ENCODE measurements around the gene WWC1. TPM values are rescaled to one million over a fixed set of nuclear protein-coding genes. Genes with fewer than 3 reads are reported as not detected.

WWC1 gene
- total RNA-seq, 2 donors from 2014 or later: 40.0 to 49.4 TPM

DNA sequence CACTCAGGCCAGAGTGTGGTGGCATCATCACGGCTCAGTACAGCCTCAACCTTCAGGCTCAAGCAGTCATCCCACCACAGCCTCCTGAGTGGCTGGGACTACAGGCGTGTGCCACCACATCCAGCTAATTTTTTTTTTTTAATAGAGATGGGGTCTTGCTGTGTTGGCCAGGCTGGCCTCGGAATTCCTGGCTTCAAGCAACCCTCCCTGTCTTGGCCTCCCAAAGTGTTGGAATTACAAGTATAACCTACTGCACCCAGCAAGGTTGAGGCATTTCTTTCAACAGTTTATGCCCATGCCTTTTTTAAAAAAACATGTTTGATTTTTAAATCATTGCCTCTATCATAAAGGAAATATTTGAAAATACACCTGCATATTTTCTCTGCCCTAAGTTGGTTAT lies 197.6 kb downstream of the WWC1 start:
- 91 to 98% methylated on average over 3 of the region's 3 CpGs for WGBS, 2 donors
- Histone ChIP-seq H3K27ac (no peak overlapping the region), H3K4me3 (no peak overlapping the region), H3K4me1 (peaks cover 10% of the 10 kb centered on the region), H3K9me3 (no peaks in the 10 kb centered on the region), H3K36me3 (replicated peaks in 1 of 2; ENCODE audit: insufficient read depth in 1 of 2, low read depth in 2 of 2) (peaks cover 10 to 28% of the 10 kb centered on the region in 2 donors), H3K27me3 (no peaks in the 10 kb centered on the region)
- no peak for TF ChIP-seq POLR2A (IDR thresholded peaks at IDR 0.05)
- TF ChIP-seq, protein P1, sequence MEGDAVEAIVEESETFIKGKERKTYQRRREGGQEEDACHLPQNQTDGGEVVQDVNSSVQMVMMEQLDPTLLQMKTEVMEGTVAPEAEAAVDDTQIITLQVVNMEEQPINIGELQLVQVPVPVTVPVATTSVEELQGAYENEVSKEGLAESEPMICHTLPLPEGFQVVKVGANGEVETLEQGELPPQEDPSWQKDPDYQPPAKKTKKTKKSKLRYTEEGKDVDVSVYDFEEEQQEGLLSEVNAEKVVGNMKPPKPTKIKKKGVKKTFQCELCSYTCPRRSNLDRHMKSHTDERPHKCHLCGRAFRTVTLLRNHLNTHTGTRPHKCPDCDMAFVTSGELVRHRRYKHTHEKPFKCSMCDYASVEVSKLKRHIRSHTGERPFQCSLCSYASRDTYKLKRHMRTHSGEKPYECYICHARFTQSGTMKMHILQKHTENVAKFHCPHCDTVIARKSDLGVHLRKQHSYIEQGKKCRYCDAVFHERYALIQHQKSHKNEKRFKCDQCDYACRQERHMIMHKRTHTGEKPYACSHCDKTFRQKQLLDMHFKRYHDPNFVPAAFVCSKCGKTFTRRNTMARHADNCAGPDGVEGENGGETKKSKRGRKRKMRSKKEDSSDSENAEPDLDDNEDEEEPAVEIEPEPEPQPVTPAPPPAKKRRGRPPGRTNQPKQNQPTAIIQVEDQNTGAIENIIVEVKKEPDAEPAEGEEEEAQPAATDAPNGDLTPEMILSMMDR (IDR thresholded peaks at IDR 0.05): no peak
- intact Hi-C loops (cut with DNase I): no loop called here
- DNase-seq: no peak
- no peak for ATAC-seq

DNA sequence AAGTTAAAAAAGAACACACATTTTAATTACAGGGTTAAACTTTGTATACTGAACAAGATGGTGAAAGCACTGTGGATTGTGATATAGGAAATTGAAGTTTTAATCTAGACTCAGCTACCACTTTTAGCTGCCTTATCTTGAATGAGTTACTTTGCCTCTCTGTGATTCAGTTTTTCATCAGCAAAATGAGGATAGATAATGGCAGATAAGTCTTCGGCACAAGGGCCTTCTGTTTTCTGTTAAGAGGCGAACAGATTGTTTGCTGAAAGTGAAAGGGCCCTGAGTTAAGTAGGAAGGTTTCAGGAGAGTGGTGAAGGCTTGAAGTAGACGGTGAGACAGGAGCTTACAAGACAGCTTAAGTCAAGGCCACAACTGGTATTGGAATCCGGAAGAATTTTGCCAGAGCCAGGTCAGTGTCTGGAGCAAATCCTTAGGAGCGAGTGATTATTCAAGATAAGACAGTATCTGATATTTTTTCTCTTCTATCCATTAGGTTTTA lies 202.7 kb downstream of the WWC1 start:
- H3K9me3 ChIP-seq: no peaks in the 10 kb centered on the region
- whole genome bisulfite sequencing, 2 donors: 84 to 90% methylated on average over 5 of the region's 5 CpGs
- H3K36me3 ChIP-seq (replicated peaks in 1 of 2; ENCODE audit: insufficient read depth in 1 of 2, low read depth in 2 of 2): peaks cover 4 to 66% of the 10 kb centered on the region in 2 donors

DNA sequence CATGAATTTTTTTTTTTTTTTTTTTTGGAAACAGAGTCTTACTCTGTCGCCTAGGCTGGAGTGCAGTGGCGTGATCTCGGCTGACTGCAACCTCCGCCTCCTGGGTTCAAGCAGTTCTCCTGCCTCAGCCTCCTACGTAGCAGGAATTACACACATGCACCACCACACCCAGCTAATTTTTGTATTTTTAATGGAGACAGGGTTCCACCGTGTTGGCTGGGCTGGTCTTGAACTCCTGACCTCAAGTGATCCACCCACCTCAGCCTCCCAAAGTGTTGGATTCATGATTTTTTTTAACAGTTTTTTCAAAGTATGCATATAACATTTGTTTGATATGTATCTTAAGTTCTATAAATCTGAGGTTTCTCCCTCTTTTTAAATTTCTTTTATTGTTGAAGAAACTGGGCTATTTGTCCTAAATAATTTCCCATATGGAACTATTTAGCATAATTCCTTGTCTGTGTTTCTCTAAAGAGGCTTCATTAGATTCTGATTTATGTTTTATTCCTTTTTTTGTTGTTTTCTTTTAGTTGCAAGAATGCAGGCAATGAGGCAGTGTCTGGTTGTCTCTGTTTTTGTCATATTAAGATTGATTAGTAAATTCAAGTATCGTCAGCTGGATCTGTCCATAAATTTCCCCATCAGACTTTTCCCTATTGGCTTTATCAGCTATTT lies 211.3 kb downstream of the WWC1 start:
- ATAC-seq (no peak), DNase-seq (no peak)
- H3K36me3 ChIP-seq (replicated peaks in 1 of 2; ENCODE audit: insufficient read depth in 1 of 2, low read depth in 2 of 2): peaks cover 0 to 21% of the 10 kb centered on the region in 2 donors
- no peak for TF ChIP-seq POLR2A (IDR thresholded peaks at IDR 0.05)
- TF ChIP-seq, protein P1 (IDR thresholded peaks at IDR 0.05): no peak
- no peaks in the 10 kb centered on the region for H3K27me3 ChIP-seq
- H3K9me3 ChIP-seq: no peaks in the 10 kb centered on the region
- no peak overlapping the region for H3K27ac ChIP-seq
- no peaks in the 10 kb centered on the region for H3K4me1 ChIP-seq
- intact Hi-C loops (cut with DNase I): no loop called here
- 91 to 95% methylated on average over 7 of the region's 7 CpGs for WGBS, 2 donors
- H3K4me3 ChIP-seq: no peak overlapping the region

More for the DNA sequence above, 202.7 kb downstream of the WWC1 start:
- no peak for DNase-seq
- no peak for TF ChIP-seq POLR2A (IDR thresholded peaks at IDR 0.05)
- TF ChIP-seq, protein P1 (IDR thresholded peaks at IDR 0.05): no peak
- no peak overlapping the region for H3K4me3 ChIP-seq
- H3K27me3 ChIP-seq: no peaks in the 10 kb centered on the region
- H3K4me1 ChIP-seq: no peaks in the 10 kb centered on the region
- intact Hi-C loops (cut with DNase I): no loop called here
- H3K27ac ChIP-seq: no peak overlapping the region
- no peak for ATAC-seq

DNA sequence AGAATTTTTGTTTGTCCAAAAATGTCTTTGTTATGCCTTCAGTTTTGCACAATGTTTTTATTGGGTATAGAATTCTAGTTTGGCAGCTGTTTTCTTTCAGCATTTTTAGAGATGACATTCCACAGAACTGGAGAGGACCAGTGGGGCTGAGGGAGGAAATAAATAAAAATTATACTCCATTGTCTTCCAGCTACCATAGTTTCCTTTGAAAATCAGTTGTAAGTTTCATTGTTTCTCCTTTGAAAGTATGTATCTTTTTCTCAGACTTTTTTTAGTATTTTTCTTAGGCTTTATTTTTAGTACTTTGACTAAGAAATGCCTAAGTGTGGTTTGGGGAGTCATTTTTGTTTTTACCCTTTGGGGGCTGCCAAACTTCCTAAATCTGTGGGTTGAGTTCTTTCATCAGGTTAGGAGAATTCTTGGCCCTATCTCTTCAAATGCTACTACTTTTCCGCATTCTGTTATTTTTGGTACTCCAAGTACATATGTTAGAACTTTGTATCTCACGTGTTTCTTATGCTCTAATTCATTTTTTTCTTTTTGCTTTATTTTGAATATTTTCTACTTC lies 222.5 kb downstream of the WWC1 start:
- Histone ChIP-seq H3K36me3 (replicated peaks in 1 of 2; ENCODE audit: insufficient read depth in 1 of 2, low read depth in 2 of 2) (peaks cover 4 to 52% of the 10 kb centered on the region in 2 donors), H3K4me3 (no peak overlapping the region), H3K27me3 (no peaks in the 10 kb centered on the region), H3K9me3 (peaks cover 0 to 3% (median 0%) of the 10 kb centered on the region in 3 donors), H3K27ac (no peak overlapping the region), H3K4me1 (no peaks in the 10 kb centered on the region)
- WGBS, 2 donors: 97 to 100% methylated on average over 2 of the region's 2 CpGs
- ATAC-seq (no peak), DNase-seq (no peak)
- intact Hi-C loops (cut with DNase I): no loop called here
- TF ChIP-seq POLR2A (IDR thresholded peaks at IDR 0.05): no peak

Other genes starting within 250 kb of the WWC1 start
- gene RARS1, start 194.8 kb downstream of the WWC1 start, total RNA-seq: 10 to 100 TPM; 43.2 to 47.2 TPM
- 1 to 10 TPM; 1.3 to 2.3 TPM for gene FBLL1, start 237.7 kb downstream of the WWC1 start, total RNA-seq

Data from body of pancreas (tissue), 4 donors.